Measurements from ENCODE around the gene ADAMTS14.

ADAMTS14 gene

DNA sequence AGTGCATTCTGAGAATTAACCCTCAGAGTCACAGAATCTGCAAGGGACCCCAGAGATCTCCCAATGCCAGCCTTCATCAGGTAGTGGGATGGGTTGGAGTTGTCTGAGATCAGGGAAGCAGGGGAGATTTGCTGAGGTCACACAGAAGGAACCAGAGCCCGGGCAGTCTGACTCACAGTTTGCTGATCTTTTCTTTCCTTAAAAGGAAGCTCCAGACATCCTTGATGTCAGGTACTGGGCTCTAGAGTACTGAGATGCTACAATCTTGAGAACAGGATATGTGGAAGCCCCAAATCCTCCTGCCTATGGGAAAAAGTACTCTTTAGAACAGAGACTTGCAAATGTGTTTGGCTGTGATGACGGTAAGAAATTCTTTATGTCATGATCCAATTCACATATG, 112.2 kb downstream of the ADAMTS14 start:
- DNase-seq (ENCODE audit: low spot score): no peak

DNA sequence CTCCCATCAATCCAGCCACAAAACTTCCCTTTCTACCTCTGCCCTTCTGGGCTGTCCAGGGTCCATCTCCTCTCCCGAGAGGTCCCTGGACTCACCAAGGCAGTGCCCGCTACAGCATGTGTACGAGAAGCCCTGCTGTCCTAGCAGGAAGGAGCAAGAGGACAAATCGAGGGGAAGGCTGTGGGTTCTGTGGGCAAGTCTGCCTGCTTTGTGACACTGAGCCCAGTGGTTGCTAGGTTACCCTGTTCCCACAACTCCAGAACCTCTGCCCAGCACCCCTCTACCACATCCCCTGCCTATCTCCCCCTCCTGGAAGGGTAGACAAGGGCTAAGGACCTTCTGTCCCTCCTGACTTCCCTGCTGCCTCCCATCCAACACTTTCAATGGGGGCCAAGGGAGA, 112.9 kb downstream of the ADAMTS14 start, which contains the start of gene TBATA:
TSS of gene TBATA (minus strand) at position 188 of the 400 bp plus-strand sequence. CDS start 1,998 bp downstream, outside the sequence.
- no peak for DNase-seq (ENCODE audit: low spot score)

DNA sequence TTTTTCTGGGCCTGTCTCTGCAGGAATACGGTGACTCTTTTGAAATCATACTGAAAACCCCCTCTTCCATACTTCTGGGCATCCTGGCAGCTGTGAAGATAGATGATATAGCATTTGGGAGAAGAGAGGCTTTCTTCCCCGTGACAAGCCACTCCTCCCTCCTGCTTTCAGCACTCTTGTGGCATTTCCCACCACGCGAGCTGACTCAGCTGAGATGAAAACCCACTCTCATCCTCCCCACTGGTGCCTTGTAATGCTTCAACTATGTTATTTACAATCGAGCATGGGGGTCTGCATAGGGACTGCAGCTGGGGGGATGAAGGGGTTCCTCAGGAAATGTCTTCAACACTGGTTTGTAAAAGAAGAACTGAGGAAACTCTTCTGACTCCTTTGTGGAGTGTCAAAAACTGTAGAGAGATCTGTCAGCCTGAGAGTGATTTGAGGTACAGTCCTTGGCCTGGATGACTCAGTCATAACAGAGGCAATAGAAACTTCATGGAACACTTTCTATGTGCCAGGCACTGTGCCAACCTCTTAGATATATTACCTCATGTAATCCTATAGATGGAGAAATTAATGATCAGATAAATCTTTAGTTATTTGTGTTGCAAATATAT, 114.6 kb downstream of the ADAMTS14 start:
- no peak for DNase-seq (ENCODE audit: low spot score)

DNA sequence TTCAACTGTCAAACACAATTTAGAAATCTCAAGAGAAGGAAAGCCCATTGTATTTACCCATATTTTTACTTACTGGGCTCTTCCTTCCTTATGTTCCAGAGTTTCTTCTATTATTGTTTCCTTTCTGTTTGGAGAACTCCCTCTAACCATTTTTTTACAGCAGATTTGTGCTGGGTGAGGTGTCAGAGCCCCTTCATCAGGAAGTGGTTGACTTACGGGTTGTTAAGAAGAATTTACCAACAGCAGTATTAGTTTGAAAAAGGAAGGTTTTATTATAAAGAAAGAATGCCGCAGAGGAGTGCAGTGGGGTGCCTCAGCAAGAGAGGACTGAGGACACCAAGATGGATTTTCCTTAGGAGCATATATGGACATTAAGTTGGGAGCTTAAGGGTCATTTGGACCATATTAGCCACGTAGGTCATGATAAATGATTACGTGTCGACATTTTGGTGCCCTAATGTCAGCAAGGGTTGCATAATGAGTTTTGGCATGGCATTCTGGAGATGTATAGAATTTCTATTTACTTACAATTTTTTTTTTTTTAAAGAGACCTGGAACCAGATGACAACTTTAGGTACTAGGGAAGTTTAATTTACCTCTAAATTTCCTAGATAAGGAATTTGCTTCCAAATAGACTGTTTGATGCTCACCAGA, 119.2 kb downstream of the ADAMTS14 start:
- DNase-seq (ENCODE audit: low spot score): no peak

- no peak for DNase-seq (ENCODE audit: low spot score)
Observed at GRCh38 chr10:70795613-70796012, 123.3 kb downstream of the ADAMTS14 start.

- no peak for DNase-seq (ENCODE audit: low spot score)
Observed at GRCh38 chr10:70797840-70798239, 125.5 kb downstream of the ADAMTS14 start.

GRCh38 chr10:70799124-70799523, 126.8 kb downstream of the ADAMTS14 start:
- no peak for DNase-seq (ENCODE audit: low spot score)

GRCh38 chr10:70801854-70802253, 129.5 kb downstream of the ADAMTS14 start:
- no peak for DNase-seq (ENCODE audit: low spot score)

GRCh38 chr10:70803775-70804420, 131.6 kb downstream of the ADAMTS14 start:
- DNase-seq (ENCODE audit: low spot score): no peak

DNA sequence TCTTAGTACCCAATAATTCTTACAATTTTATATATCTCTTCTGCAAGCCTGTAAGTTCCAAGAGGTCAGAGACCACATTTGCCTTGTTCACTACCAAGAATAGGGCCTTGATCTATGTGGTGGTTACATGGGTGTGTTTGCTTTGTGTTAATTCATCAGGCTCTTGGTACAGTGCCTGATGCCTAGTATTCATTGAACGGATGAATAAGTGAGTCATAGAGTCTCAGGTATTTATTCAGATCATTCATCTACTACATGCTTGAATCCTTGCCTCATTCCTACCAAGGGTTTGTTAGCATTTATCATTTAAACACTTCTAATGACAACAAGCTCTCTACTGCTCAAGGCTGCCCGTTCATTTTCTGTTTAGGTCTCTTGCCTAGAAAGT, 132.1 kb downstream of the ADAMTS14 start:
- DNase-seq (ENCODE audit: low spot score): no peak

GRCh38 chr10:70805619-70806215, 133.4 kb downstream of the ADAMTS14 start:
- no peak for DNase-seq (ENCODE audit: low spot score)

DNA sequence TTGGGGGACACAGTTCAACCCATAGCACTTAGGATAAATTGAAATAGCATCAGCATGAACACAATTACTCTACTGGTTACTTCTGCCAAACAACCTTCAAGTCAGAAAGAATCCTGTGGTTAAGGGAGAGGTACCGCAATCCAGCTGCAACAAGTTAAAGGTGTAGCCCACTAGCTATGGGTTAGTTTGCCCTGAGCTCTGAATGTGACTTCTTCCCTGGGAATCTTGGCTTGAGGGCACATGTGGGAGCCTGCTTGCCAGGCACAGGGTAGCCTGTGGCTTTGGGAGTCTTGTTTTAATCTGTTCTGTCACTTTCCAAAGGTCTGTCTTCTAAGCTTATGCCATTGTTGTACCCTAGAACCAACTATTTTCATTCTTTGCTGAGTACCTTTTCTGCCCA, 134.5 kb downstream of the ADAMTS14 start:
- DNase-seq (ENCODE audit: low spot score): no peak

DNA sequence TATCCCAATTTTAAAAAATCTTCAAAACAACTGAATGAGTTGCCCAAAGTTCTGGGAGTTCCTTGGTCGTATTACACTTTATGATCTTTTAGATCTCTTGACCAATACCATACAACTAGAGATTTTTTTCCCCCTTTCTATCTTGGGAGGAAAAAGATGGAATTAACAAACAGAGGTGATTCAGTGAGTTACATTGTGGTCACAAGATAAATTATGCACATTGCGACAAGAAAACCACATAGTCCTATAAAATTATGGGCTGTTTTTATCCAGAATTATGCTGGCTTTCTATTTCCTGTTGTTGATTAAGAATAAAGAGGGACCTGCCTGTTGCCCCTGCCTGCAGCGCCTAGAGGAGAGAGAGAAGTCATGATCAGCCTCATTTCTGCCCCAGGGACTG, 135.2 kb downstream of the ADAMTS14 start:
- DNase-seq (ENCODE audit: low spot score): no peak

DNA sequence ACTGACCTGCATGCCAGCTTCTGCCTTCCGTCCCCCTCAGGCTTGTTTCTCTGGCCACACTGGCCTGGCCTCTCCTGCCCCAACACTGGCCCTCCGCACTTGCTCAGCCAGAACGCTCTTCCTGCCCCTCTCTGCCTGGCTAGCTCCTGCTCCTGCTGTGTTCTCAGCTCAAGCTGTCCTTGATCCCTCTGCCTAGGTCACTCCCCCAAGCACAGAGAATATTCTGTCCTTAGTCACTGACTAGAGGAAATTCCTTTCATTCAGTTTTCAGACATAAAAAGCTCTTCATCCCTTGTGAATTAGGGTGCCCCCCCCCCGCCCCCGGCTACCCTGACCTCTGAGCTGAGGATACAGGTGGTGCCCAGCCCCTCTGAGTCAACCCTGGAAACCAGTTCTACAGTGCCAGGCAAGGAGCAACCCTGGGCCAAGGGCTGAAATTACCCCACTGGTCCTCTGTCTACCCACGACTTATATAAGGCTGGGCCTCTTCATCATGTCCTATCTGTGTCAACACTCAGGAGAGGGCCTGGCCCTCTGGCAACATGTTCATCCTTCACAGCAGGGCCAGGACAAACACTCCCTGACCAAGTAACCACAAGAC, 136.8 kb downstream of the ADAMTS14 start:
- DNase-seq (ENCODE audit: low spot score): no peak

DNA sequence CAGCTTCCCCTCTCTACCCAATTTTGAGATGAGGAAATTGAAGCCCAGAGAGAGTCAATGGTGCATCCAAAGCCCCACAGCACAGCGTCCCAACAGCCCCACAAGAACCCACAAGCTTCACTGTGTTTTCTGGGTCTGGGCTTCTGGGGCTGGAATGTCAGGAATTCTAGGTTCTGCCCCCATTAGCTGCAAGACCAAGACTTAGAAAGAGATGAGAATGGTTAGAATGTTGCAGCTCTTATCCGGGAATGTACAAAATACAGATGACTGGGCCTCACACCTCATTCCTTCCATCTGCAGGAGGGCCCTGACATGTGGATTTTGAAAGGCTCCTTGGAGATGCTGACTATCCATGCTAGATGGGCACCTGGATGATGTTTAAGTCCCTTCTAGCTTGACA, 137.4 kb downstream of the ADAMTS14 start:
- no peak for DNase-seq (ENCODE audit: low spot score)

DNA sequence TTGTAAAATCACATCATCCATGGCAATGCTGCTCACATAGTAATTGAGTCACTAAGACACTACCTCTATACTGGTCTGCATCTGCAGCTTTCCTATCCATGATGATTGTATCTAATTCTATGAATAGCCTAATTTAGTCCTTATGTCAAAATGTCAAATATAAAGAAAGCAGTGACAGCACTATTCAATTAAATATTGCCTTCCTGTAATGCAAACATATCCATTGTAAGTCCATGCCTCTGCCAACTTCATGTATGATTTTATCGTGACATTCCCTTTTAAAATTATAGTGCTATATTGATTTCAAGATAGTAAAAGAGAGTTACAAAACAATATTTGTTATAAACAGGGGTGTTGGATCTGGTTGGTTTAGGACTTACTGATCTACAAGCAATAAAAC, 138.7 kb downstream of the ADAMTS14 start:
- no peak for DNase-seq (ENCODE audit: low spot score)

- DNase-seq (ENCODE audit: low spot score): no peak
Observed at GRCh38 chr10:70811881-70812280, 139.6 kb downstream of the ADAMTS14 start.

Measured in HuH-7 (cell line).